ENCODE results near the gene KCTD6.

DNA sequence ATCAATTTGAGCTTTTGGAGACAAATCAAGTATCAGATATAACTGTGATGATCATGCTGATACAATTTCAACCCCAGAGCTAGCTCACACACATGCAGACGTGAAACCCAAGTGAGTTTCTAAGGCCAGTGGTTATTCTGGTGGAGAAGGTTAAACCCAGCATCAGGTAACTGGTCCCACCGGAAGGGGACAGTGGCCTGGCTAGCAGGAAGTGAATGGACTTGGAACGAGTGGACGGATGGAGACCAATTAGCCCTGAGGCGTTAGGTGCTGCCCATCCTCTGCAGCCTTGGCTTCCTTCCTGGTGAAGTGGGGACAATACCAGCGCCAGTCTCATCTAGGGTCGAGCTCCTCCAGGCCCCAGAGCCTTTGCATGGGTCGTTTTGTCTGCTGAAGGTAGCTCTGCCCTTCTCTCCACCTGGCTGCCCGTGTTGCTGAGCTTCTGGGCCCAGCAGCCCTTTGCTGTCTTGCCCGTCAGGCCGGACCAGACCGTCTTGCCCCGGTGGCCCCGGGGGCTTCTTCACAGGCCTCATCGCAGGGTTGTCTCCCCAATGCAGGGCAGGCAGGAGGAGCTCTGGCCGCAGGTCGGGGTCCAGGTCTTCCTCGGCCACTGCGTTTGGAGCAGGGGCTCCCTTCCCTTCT is 915 bp upstream of the KCTD6 start:
- TF ChIP-seq SUZ12 (IDR thresholded peaks at IDR 0.05; ENCODE audit: extremely low read depth, insufficient read depth, insufficient read length) (no peak), ZNF274 (IDR thresholded peaks at IDR 0.05; ENCODE audit: low read depth, low read length) (no peak), YY1 (IDR thresholded peaks at IDR 0.05; ENCODE audit: insufficient read depth, insufficient read length) (no peak)
